Measurements from ENCODE around the gene GCNT4.
A peak's percentile ranks its signal among the peaks of the same experiment; 100 is the strongest.

The GCNT4 gene

GRCh38 chr5:75067434-75067833 is 15.1 kb upstream of the GCNT4 start:
- Histone ChIP-seq H3K4me3 (ENCODE audit: low read depth, low read length) (no peak overlapping the region), H2AFZ (ENCODE audit: low read length, unreplicated experiment) (no peak overlapping the region), H3K27me3 (ENCODE audit: insufficient read depth, low read length) (no peaks in the 10 kb centered on the region), H3K4me1 (ENCODE audit: control insufficient read depth, insufficient read depth, low read length, unreplicated experiment) (no peaks in the 10 kb centered on the region), H3K27ac (ENCODE audit: low read depth, low read length) (no peak overlapping the region), H3K79me2 (ENCODE audit: control insufficient read depth, insufficient read depth, low read length, unreplicated experiment) (no peaks in the 10 kb centered on the region), H3K36me3 (ENCODE audit: insufficient read depth, low read length) (no peaks in the 10 kb centered on the region)

GRCh38 chr5:75062925-75063531 is 10.7 kb upstream of the GCNT4 start:
- Histone ChIP-seq H2AFZ (ENCODE audit: low read length, unreplicated experiment) (no peak overlapping the region), H3K4me1 (ENCODE audit: control insufficient read depth, insufficient read depth, low read length, unreplicated experiment) (no peaks in the 10 kb centered on the region), H3K4me3 (ENCODE audit: low read depth, low read length) (no peak overlapping the region), H3K27me3 (ENCODE audit: insufficient read depth, low read length) (no peaks in the 10 kb centered on the region), H3K79me2 (ENCODE audit: control insufficient read depth, insufficient read depth, low read length, unreplicated experiment) (no peaks in the 10 kb centered on the region), H3K36me3 (ENCODE audit: insufficient read depth, low read length) (no peaks in the 10 kb centered on the region), H3K27ac (ENCODE audit: low read depth, low read length) (no peak overlapping the region)

GRCh38 chr5:75059912-75060545 is 7.7 kb upstream of the GCNT4 start:
- Histone ChIP-seq H3K79me2 (ENCODE audit: control insufficient read depth, insufficient read depth, low read length, unreplicated experiment) (no peaks in the 10 kb centered on the region), H3K27me3 (ENCODE audit: insufficient read depth, low read length) (no peaks in the 10 kb centered on the region), H3K27ac (ENCODE audit: low read depth, low read length) (no peak overlapping the region), H2AFZ (ENCODE audit: low read length, unreplicated experiment) (no peak overlapping the region), H3K36me3 (ENCODE audit: insufficient read depth, low read length) (no peaks in the 10 kb centered on the region), H3K4me1 (ENCODE audit: control insufficient read depth, insufficient read depth, low read length, unreplicated experiment) (no peaks in the 10 kb centered on the region), H3K4me3 (ENCODE audit: low read depth, low read length) (no peak overlapping the region)

GRCh38 chr5:75058986-75059535 is 6.7 kb upstream of the GCNT4 start:
- no peak overlapping the region for H3K27ac ChIP-seq (ENCODE audit: low read depth, low read length)
- H3K27me3 ChIP-seq (ENCODE audit: insufficient read depth, low read length), result no peaks in the 10 kb centered on the region
- H3K79me2 ChIP-seq (ENCODE audit: control insufficient read depth, insufficient read depth, low read length, unreplicated experiment), result no peaks in the 10 kb centered on the region
- no peak overlapping the region for H2AFZ ChIP-seq (ENCODE audit: low read length, unreplicated experiment)
- no peak overlapping the region for H3K4me3 ChIP-seq (ENCODE audit: low read depth, low read length)
- peaks cover 6% of the 10 kb centered on the region for H3K4me1 ChIP-seq (ENCODE audit: control insufficient read depth, insufficient read depth, low read length, unreplicated experiment)
- no peaks in the 10 kb centered on the region for H3K36me3 ChIP-seq (ENCODE audit: insufficient read depth, low read length)

GRCh38 chr5:75057561-75057960 is 5.2 kb upstream of the GCNT4 start:
- no peak overlapping the region for H2AFZ ChIP-seq (ENCODE audit: low read length, unreplicated experiment)
- H3K27ac ChIP-seq (ENCODE audit: low read depth, low read length), result no peak overlapping the region
- peaks cover 6% of the 10 kb centered on the region for H3K4me1 ChIP-seq (ENCODE audit: control insufficient read depth, insufficient read depth, low read length, unreplicated experiment)
- H3K79me2 ChIP-seq (ENCODE audit: control insufficient read depth, insufficient read depth, low read length, unreplicated experiment), result no peaks in the 10 kb centered on the region
- no peaks in the 10 kb centered on the region for H3K27me3 ChIP-seq (ENCODE audit: insufficient read depth, low read length)
- no peaks in the 10 kb centered on the region for H3K36me3 ChIP-seq (ENCODE audit: insufficient read depth, low read length)
- no peak overlapping the region for H3K4me3 ChIP-seq (ENCODE audit: low read depth, low read length)

- no peaks in the 10 kb centered on the region for H3K36me3 ChIP-seq (ENCODE audit: insufficient read depth, low read length)
These were observed 3.4 kb upstream of the GCNT4 start for GRCh38 chr5:75055727-75056144.

GRCh38 chr5:75054134-75054930 is 2.0 kb upstream of the GCNT4 start:
- Histone ChIP-seq H3K27me3 (ENCODE audit: insufficient read depth, low read length) (no peaks in the 10 kb centered on the region), H3K4me1 (ENCODE audit: control insufficient read depth, insufficient read depth, low read length, unreplicated experiment) (peaks cover 6% of the 10 kb centered on the region), H3K36me3 (ENCODE audit: insufficient read depth, low read length) (no peaks in the 10 kb centered on the region), H3K27ac (ENCODE audit: low read depth, low read length) (peak overlapping the region; percentile 72), H2AFZ (ENCODE audit: low read length, unreplicated experiment) (peak overlapping the region; percentile 99), H3K4me3 (ENCODE audit: low read depth, low read length) (peak overlapping the region; percentile 88), H3K79me2 (ENCODE audit: control insufficient read depth, insufficient read depth, low read length, unreplicated experiment) (no peaks in the 10 kb centered on the region)

More at GRCh38 chr5:75055727-75056144, 3.4 kb upstream of the GCNT4 start:
- Histone ChIP-seq H3K79me2 (ENCODE audit: control insufficient read depth, insufficient read depth, low read length, unreplicated experiment) (no peaks in the 10 kb centered on the region), H2AFZ (ENCODE audit: low read length, unreplicated experiment) (no peak overlapping the region), H3K4me3 (ENCODE audit: low read depth, low read length) (no peak overlapping the region), H3K4me1 (ENCODE audit: control insufficient read depth, insufficient read depth, low read length, unreplicated experiment) (peaks cover 6% of the 10 kb centered on the region), H3K27ac (ENCODE audit: low read depth, low read length) (no peak overlapping the region), H3K27me3 (ENCODE audit: insufficient read depth, low read length) (no peaks in the 10 kb centered on the region)

GRCh38 chr5:75053304-75054133 is 1.2 kb upstream of the GCNT4 start:
- H3K27me3 ChIP-seq (ENCODE audit: insufficient read depth, low read length), result no peaks in the 10 kb centered on the region
- H2AFZ ChIP-seq (ENCODE audit: low read length, unreplicated experiment), result peak overlapping the region; percentile 99
- H3K4me1 ChIP-seq (ENCODE audit: control insufficient read depth, insufficient read depth, low read length, unreplicated experiment), result peaks cover 13% of the 10 kb centered on the region
- H3K36me3 ChIP-seq (ENCODE audit: insufficient read depth, low read length), result no peaks in the 10 kb centered on the region
- H3K4me3 ChIP-seq (ENCODE audit: low read depth, low read length), result peak overlapping the region; percentile 88
- peak overlapping the region; percentile 72 for H3K27ac ChIP-seq (ENCODE audit: low read depth, low read length)
- H3K79me2 ChIP-seq (ENCODE audit: control insufficient read depth, insufficient read depth, low read length, unreplicated experiment), result no peaks in the 10 kb centered on the region

GRCh38 chr5:75053054-75053303 is 621 bp upstream of the GCNT4 start:
- peak overlapping the region; percentile 99 for H2AFZ ChIP-seq (ENCODE audit: low read length, unreplicated experiment)
- H3K27ac ChIP-seq (ENCODE audit: low read depth, low read length), result peak overlapping the region; percentile 72
- H3K27me3 ChIP-seq (ENCODE audit: insufficient read depth, low read length), result no peaks in the 10 kb centered on the region

GRCh38 chr5:75051217-75051751 is 1.1 kb downstream of the GCNT4 start:
- no peak overlapping the region for H3K27ac ChIP-seq (ENCODE audit: low read depth, low read length)
- H3K36me3 ChIP-seq (ENCODE audit: insufficient read depth, low read length), result no peaks in the 10 kb centered on the region
- no peaks in the 10 kb centered on the region for H3K79me2 ChIP-seq (ENCODE audit: control insufficient read depth, insufficient read depth, low read length, unreplicated experiment)
- H3K4me3 ChIP-seq (ENCODE audit: low read depth, low read length), result no peak overlapping the region; the same call in 1 of the 2 replicates
- H3K27me3 ChIP-seq (ENCODE audit: insufficient read depth, low read length), result no peaks in the 10 kb centered on the region
- H2AFZ ChIP-seq (ENCODE audit: low read length, unreplicated experiment), result no peak overlapping the region
- H3K4me1 ChIP-seq (ENCODE audit: control insufficient read depth, insufficient read depth, low read length, unreplicated experiment), result peaks cover 20% of the 10 kb centered on the region

More at GRCh38 chr5:75053054-75053303, 621 bp upstream of the GCNT4 start:
- Histone ChIP-seq H3K4me3 (ENCODE audit: low read depth, low read length) (peak overlapping the region; percentile 88), H3K79me2 (ENCODE audit: control insufficient read depth, insufficient read depth, low read length, unreplicated experiment) (no peaks in the 10 kb centered on the region), H3K36me3 (ENCODE audit: insufficient read depth, low read length) (no peaks in the 10 kb centered on the region), H3K4me1 (ENCODE audit: control insufficient read depth, insufficient read depth, low read length, unreplicated experiment) (peaks cover 17% of the 10 kb centered on the region)

All from ACC112 (cell line).